ENCODE measurements around the gene FOCAD. TPM values are rescaled to one million over a fixed set of nuclear protein-coding genes. Genes with fewer than 3 reads are reported as not detected.

FOCAD gene
- total RNA-seq, 1 experiment from 2014 or later: 40.7 TPM

DNA sequence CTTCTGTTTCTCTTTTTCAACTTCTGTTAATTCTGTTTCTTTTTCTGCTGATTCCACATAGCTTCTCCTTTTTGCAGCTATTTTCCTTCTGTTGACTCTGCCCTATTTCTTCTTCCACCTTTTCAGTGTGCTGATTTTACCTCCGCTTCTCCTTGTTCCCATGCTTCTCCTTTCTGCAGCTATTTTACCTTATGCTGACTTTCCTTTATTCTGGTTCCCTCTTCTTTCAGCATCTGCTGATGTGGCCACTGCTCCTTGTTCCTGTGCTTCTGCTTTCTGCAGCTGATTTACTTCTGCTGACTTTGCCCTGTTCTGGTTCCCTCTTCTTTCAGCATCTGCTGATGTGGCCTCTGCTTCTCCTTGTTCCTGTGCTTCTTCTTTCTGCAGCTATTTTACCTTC lies 288.6 kb downstream of the FOCAD start:
- H3K9me2 ChIP-seq (ENCODE audit: insufficient read depth): no peaks in the 10 kb centered on the region
- H3K27ac ChIP-seq (ENCODE audit: low read depth, low read length): no peak overlapping the region
- no peak overlapping the region for H3K4me3 ChIP-seq (replicated peaks in 1 of 2; ENCODE audit: low read depth in 1 of 2, low read length in 2 of 2)
- TF ChIP-seq YY1 (IDR thresholded peaks at IDR 0.05; ENCODE audit: extremely low read depth, insufficient replicate concordance, low read depth, low read length) (no peak), FOSL1 (IDR thresholded peaks at IDR 0.05; ENCODE audit: low read depth) (no peak), EGR1 (IDR thresholded peaks at IDR 0.05; ENCODE audit: low read depth) (no peak), JUND (IDR thresholded peaks at IDR 0.05) (no peak), CTCF (IDR thresholded peaks at IDR 0.05 in 2 of 3, conservative IDR thresholded peaks at IDR 0.05 in 1 of 3; ENCODE audit: borderline replicate concordance in 1 of 3, insufficient read depth in 1 of 3, low read depth in 2 of 3, low read length in 2 of 3) (no peak), SRF (IDR thresholded peaks at IDR 0.05; ENCODE audit: low read depth) (no peak), MAX (IDR thresholded peaks at IDR 0.05) (no peak), RAD21 (IDR thresholded peaks at IDR 0.05; ENCODE audit: low read depth) (no peak), ZBTB33 (IDR thresholded peaks at IDR 0.05; ENCODE audit: extremely low read depth, insufficient replicate concordance, low read length) (no peak), POLR2AphosphoS5 (IDR thresholded peaks at IDR 0.05; ENCODE audit: low read depth, low read length) (no peak), ZNF274 (IDR thresholded peaks at IDR 0.05; ENCODE audit: low read depth, low read length) (no peak), ELF1 (IDR thresholded peaks at IDR 0.05; ENCODE audit: borderline replicate concordance, low read depth) (no peak), EZH2 (IDR thresholded peaks at IDR 0.05) (no peak), TCF7L2 (IDR thresholded peaks at IDR 0.05; ENCODE audit: borderline replicate concordance, extremely low read depth, insufficient read depth, insufficient read length) (no peak), CEBPB (IDR thresholded peaks at IDR 0.05; ENCODE audit: low read depth) (no peak)
- TF ChIP-seq, protein P1, sequence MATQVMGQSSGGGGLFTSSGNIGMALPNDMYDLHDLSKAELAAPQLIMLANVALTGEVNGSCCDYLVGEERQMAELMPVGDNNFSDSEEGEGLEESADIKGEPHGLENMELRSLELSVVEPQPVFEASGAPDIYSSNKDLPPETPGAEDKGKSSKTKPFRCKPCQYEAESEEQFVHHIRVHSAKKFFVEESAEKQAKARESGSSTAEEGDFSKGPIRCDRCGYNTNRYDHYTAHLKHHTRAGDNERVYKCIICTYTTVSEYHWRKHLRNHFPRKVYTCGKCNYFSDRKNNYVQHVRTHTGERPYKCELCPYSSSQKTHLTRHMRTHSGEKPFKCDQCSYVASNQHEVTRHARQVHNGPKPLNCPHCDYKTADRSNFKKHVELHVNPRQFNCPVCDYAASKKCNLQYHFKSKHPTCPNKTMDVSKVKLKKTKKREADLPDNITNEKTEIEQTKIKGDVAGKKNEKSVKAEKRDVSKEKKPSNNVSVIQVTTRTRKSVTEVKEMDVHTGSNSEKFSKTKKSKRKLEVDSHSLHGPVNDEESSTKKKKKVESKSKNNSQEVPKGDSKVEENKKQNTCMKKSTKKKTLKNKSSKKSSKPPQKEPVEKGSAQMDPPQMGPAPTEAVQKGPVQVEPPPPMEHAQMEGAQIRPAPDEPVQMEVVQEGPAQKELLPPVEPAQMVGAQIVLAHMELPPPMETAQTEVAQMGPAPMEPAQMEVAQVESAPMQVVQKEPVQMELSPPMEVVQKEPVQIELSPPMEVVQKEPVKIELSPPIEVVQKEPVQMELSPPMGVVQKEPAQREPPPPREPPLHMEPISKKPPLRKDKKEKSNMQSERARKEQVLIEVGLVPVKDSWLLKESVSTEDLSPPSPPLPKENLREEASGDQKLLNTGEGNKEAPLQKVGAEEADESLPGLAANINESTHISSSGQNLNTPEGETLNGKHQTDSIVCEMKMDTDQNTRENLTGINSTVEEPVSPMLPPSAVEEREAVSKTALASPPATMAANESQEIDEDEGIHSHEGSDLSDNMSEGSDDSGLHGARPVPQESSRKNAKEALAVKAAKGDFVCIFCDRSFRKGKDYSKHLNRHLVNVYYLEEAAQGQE (IDR thresholded peaks at IDR 0.05; ENCODE audit: low read depth): no peak
- TF ChIP-seq, protein P2, sequence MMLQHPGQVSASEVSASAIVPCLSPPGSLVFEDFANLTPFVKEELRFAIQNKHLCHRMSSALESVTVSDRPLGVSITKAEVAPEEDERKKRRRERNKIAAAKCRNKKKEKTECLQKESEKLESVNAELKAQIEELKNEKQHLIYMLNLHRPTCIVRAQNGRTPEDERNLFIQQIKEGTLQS (IDR thresholded peaks at IDR 0.05): no peak
- H3K36me3 ChIP-seq (ENCODE audit: control insufficient read depth in 1 of 2, insufficient read depth in 2 of 2, low read length in 2 of 2): no peaks in the 10 kb centered on the region
- intact Hi-C loops (cut with micrococcal nuclease): no loop called here
- 0 out of 2 replicates have a peak, but pooled peaks cover 3% of the 10 kb centered on the region for H4K20me1 ChIP-seq (ENCODE audit: insufficient read depth)
- DNase-seq (ENCODE audit: low read depth, low spot score) (no peak), ATAC-seq (no peak)
- RAD21 ChIA-PET (ENCODE audit: low non-redundant PET in 1 of 2, low total read pairs in 2 of 2, uncharacterized antibody in 2 of 2, unreplicated experiment in 2 of 2): no interaction called here
- H3K27me3 ChIP-seq (ENCODE audit: insufficient read depth, low read length): no peaks in the 10 kb centered on the region
- no peaks in the 10 kb centered on the region for H3K79me2 ChIP-seq (ENCODE audit: insufficient read depth, low read length)
- no peaks in the 10 kb centered on the region for H3K4me1 ChIP-seq (ENCODE audit: control insufficient read depth in 1 of 2, insufficient read depth in 2 of 2, low read length in 2 of 2)
- no peak overlapping the region for H2AFZ ChIP-seq (ENCODE audit: low read depth, low read length, poor library complexity, severe bottlenecking)
- H3K9ac ChIP-seq (ENCODE audit: low read length): no peak overlapping the region
- POLR2A ChIA-PET: no interaction called here
- BruUV-seq (replicated peaks): no TSS peak
- CTCF ChIA-PET: no interaction called here
- no peaks in the 10 kb centered on the region for H3K9me3 ChIP-seq (ENCODE audit: control insufficient read depth in 1 of 2, insufficient read depth in 1 of 2, low read depth in 1 of 2, low read length in 2 of 2)
- no peak overlapping the region for H3K4me2 ChIP-seq (ENCODE audit: low read length)

Measured in HCT116 (cell line).